Measurements from ENCODE around the gene CDC14A.

DNA sequence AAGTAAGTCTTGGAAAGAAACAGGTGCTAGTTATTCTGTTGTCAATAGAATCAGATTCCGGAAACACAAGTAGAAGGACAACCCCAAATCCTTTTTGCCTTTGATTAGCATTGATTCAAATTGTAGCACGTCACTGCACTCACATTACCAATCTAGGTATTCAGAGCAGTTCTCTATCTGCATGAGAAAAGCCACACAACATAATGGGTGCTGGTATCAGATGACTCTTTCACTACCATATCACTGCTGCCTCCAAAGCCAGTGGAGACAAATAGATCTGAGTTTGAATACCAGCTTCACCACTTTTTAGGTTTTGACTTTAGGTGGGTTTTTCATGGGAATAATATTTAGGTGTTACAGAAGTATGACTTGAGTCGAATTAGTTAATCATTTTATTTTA, 47.4 kb upstream of the CDC14A start:
- TF ChIP-seq, protein P1, sequence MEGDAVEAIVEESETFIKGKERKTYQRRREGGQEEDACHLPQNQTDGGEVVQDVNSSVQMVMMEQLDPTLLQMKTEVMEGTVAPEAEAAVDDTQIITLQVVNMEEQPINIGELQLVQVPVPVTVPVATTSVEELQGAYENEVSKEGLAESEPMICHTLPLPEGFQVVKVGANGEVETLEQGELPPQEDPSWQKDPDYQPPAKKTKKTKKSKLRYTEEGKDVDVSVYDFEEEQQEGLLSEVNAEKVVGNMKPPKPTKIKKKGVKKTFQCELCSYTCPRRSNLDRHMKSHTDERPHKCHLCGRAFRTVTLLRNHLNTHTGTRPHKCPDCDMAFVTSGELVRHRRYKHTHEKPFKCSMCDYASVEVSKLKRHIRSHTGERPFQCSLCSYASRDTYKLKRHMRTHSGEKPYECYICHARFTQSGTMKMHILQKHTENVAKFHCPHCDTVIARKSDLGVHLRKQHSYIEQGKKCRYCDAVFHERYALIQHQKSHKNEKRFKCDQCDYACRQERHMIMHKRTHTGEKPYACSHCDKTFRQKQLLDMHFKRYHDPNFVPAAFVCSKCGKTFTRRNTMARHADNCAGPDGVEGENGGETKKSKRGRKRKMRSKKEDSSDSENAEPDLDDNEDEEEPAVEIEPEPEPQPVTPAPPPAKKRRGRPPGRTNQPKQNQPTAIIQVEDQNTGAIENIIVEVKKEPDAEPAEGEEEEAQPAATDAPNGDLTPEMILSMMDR (IDR thresholded peaks at IDR 0.05 in 8 of 11, conservative IDR thresholded peaks at IDR 0.05 in 3 of 11) = no peak
- TF ChIP-seq POLR2AphosphoS5 (IDR thresholded peaks at IDR 0.05) (no peak), POLR2A (IDR thresholded peaks at IDR 0.05) (no peak)
